ENCODE results near the gene CCBE1.

Gene CCBE1

GRCh38 chr18:59610546-59611140, 86.6 kb downstream of the CCBE1 start:
- no peak for DNase-seq

- DNase-seq: no peak
Measured at GRCh38 chr18:59609654-59610053, 87.6 kb downstream of the CCBE1 start.

GRCh38 chr18:59607471-59607870, 89.8 kb downstream of the CCBE1 start:
- DNase-seq: no peak

GRCh38 chr18:59607078-59607379, 90.2 kb downstream of the CCBE1 start:
- DNase-seq: no peak

- DNase-seq: no peak
Measured at GRCh38 chr18:59606193-59607077, 90.8 kb downstream of the CCBE1 start.

- DNase-seq: no peak
Measured at GRCh38 chr18:59605633-59606192, 91.5 kb downstream of the CCBE1 start.

GRCh38 chr18:59604877-59605276, 92.3 kb downstream of the CCBE1 start:
- no peak for DNase-seq

GRCh38 chr18:59597049-59597448, 100.2 kb downstream of the CCBE1 start:
- no peak for DNase-seq

- DNase-seq: no peak
Measured at GRCh38 chr18:59593291-59593717, 103.9 kb downstream of the CCBE1 start.

- DNase-seq: no peak
Measured at GRCh38 chr18:59592624-59593023, 104.6 kb downstream of the CCBE1 start.

- DNase-seq: no peak
Measured at GRCh38 chr18:59582395-59582794, 114.8 kb downstream of the CCBE1 start.

GRCh38 chr18:59579509-59579908, 117.7 kb downstream of the CCBE1 start:
- DNase-seq: no peak

GRCh38 chr18:59577386-59577655, 119.9 kb downstream of the CCBE1 start:
- no peak for DNase-seq

GRCh38 chr18:59576541-59577385, 120.5 kb downstream of the CCBE1 start:
- no peak for DNase-seq

GRCh38 chr18:59575995-59576394, 121.2 kb downstream of the CCBE1 start:
- no peak for DNase-seq

- no peak for DNase-seq
Measured at GRCh38 chr18:59573962-59574361, 123.3 kb downstream of the CCBE1 start.

GRCh38 chr18:59571902-59572301, 125.3 kb downstream of the CCBE1 start:
- DNase-seq: no peak

- no peak for DNase-seq
Measured at GRCh38 chr18:59570796-59571195, 126.4 kb downstream of the CCBE1 start.

- no peak for DNase-seq
Measured at GRCh38 chr18:59570101-59570775, 127.0 kb downstream of the CCBE1 start.

- DNase-seq: no peak
Measured at GRCh38 chr18:59569390-59569791, 127.8 kb downstream of the CCBE1 start.

GRCh38 chr18:59567431-59567830, 129.8 kb downstream of the CCBE1 start:
- DNase-seq: no peak

- no peak for DNase-seq
Measured at GRCh38 chr18:59566533-59566971, 130.7 kb downstream of the CCBE1 start.

GRCh38 chr18:59565957-59566356, 131.3 kb downstream of the CCBE1 start:
- DNase-seq: no peak
